ENCODE results near the gene HPCAL1. TPM values are rescaled to one million over a fixed set of nuclear protein-coding genes. Genes with fewer than 3 reads are reported as not detected.

HPCAL1 gene
- total and polyA plus RNA-seq, 10 of the 15 experiments (the other 5 are each of a cell fraction or from before 2014, with no cell fraction given), result 0.40 to 12.8 (median 7.9) TPM

DNA sequence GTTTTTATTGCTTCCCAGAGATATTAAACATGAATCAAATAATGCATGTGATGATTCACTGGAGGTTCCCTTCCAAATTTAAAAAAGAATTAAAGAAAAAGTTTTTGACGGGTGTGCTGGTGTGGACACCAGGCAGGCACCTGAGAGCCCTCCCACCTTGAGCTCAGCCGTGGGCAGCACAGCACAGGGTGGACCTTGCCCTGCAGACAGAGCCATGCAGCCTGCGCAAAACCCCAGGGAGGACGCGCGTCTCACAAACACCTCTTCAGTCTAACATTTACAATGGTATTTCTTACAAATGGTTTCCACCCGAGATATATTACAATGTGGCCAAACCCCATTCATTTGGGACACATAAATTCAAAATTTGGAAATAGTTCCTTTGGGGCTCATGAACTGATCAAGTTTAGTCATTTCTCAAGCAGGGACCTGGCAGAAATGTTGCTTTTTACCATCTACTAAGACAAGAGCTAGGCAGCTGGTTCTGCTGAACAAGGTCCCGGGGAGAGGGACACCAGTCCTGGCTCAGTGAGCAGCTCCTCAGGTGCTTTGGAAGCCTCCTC is 100.0 kb downstream of the HPCAL1 start:
- intact Hi-C loops (cut with micrococcal nuclease; ENCODE audit: unreplicated experiment), result no loop called here
- H3K79me2 ChIP-seq (ENCODE audit: control insufficient read depth, insufficient read depth, low read length), result no peaks in the 10 kb centered on the region
- 83% methylated on average over 8 of the region's 8 CpGs for WGBS (ENCODE audit: insufficient coverage, insufficient replicate concordance, low lambda C conversion rate, missing lambda C conversion rate)
- H3K9me3 ChIP-seq (replicated peaks; ENCODE audit: control insufficient read depth, insufficient read depth, low read length), result peaks cover 1% of the 10 kb centered on the region; the same call in 2 of the 3 replicates
- no peak overlapping the region for H2AFZ ChIP-seq (ENCODE audit: control insufficient read depth, low read depth, low read length)
- no peaks in the 10 kb centered on the region for H4K20me1 ChIP-seq (ENCODE audit: control insufficient read depth, insufficient read depth)
- RAD21 ChIA-PET (ENCODE audit: unreplicated experiment), result interaction anchor here (1.3 kb wide), 1 partner anchor 21 kb away, joined by 3 read pairs; no protein-coding TSS in a partner anchor
- DNase-seq (ENCODE audit: low read depth, low spot score) (no peak), FAIRE-seq (no peak), ATAC-seq (no peak)
- H3K4me3 ChIP-seq, result no peak overlapping the region
- POLR2A ChIA-PET, result interaction anchor here (1.1 kb wide), 1 partner anchor 13 kb away, joined by 3 read pairs; no protein-coding TSS in a partner anchor
- H3K27ac ChIP-seq (ENCODE audit: control insufficient read depth, insufficient read depth), result no peak overlapping the region
- no peaks in the 10 kb centered on the region; a peak in 1 of 4 replicates for H3K36me3 ChIP-seq (ENCODE audit: control insufficient read depth in 2 of 2, insufficient read depth in 2 of 2, low read length in 1 of 2)
- H3K4me1 ChIP-seq (ENCODE audit: control insufficient read depth, insufficient read depth, low read length), result peaks cover 14% of the 10 kb centered on the region
- CTCF ChIA-PET, result interaction anchor here (0.6 to 1.1 kb wide), 2 partner anchors 10 to 377 kb away, joined by 3 read pairs; no protein-coding TSS in a partner anchor
- no peaks in the 10 kb centered on the region for H3K27me3 ChIP-seq (replicated peaks in 1 of 2; ENCODE audit: control insufficient read depth in 2 of 2, insufficient read depth in 2 of 2, low read length in 1 of 2)
- H3K9ac ChIP-seq (ENCODE audit: control insufficient read depth, insufficient read depth, low read length), result no peak overlapping the region
- in situ Hi-C loops (cut with MboI), result no loop called here
- SMC1A ChIA-PET (ENCODE audit: uncharacterized antibody, unreplicated experiment), result interaction anchor here (0.6 to 1.0 kb wide), 3 partner anchors 98 to 276 kb away, joined by 3 read pairs; no protein-coding TSS in a partner anchor
- TF ChIP-seq HDAC2 (IDR thresholded peaks at IDR 0.05), result no peak
- TF ChIP-seq POLR2AphosphoS5 (IDR thresholded peaks at IDR 0.05; ENCODE audit: low read length), result no peak
- TF ChIP-seq ZNF622 (IDR thresholded peaks at IDR 0.05), result no peak
- no peak for TF ChIP-seq ZNF687 (IDR thresholded peaks at IDR 0.05)
- no peak for TF ChIP-seq SUPT20H (IDR thresholded peaks at IDR 0.05; ENCODE audit: borderline replicate concordance, control insufficient read depth, low read depth, low read length)
- TF ChIP-seq KAT2A (conservative IDR thresholded peaks at IDR 0.05; ENCODE audit: control insufficient read depth, low read depth, low read length), result no peak
- no peak for TF ChIP-seq RAD21 (IDR thresholded peaks at IDR 0.05; ENCODE audit: insufficient read depth, low read depth, low read length)
- TF ChIP-seq SRF (IDR thresholded peaks at IDR 0.05; ENCODE audit: low read depth in 2 of 2, low read length in 2 of 2), result no peak
- no peak overlapping the region for H3K4me2 ChIP-seq (ENCODE audit: control insufficient read depth, insufficient read depth)
- BruUV-seq (replicated peaks), result no TSS peak
